HCT116 (cell line): Measurements from ENCODE around the gene ZNF785. TPM values are rescaled to one million over a fixed set of nuclear protein-coding genes. Genes with fewer than 3 reads are reported as not detected.

Source experiments
- ATAC-seq: fragments of 200-7000 bp; cut with Tn5 transposase; 2 replicates; pipeline ENCODE4 v1.9.1; 2020; ENCODE audit warnings: mild to moderate bottlenecking, moderate library complexity
- BruUV-seq: library from RNA; stranded (reverse); fragments of 400-500 nt; replicated peaks from 2 replicates; lab custom pipeline; 2021; lab: Mats Ljungman, UMichigan
- CTCF ChIA-PET: fragments of 300-600 bp; sonication (Branson Sonifier 250); formaldehyde crosslinking; loops from one replicate; lab custom pipeline; 2021; ENCODE audit warnings: antibody characterized with exemption; lab: Charles Lee
- POLR2A ChIA-PET: fragments of 300-600, 350-600 bp; sonication (Branson Sonifier 250); formaldehyde crosslinking; loops from one replicate; lab custom pipeline; 2021; ENCODE audit warnings: antibody characterized with exemption; lab: Charles Lee
- RAD21 ChIA-PET, 2 experiments: fragments of 300-600 bp; sonication (Branson Sonifier 250); formaldehyde crosslinking; loops; one replicate each; lab custom pipeline; 2023; ENCODE audit warnings: low total read pairs in 2 of 2; ENCODE audit not compliant: uncharacterized antibody in 2 of 2, unreplicated experiment in 2 of 2, low non-redundant PET in 1 of 2; lab: Charles Lee
- DNase-seq: peaks from one replicate; pipeline ENCODE4 v3.0.0-alpha.2; 2010; ENCODE audit warnings: low read depth, low spot score
- H2AFZ ChIP-seq: fragments of 200-600 bp; shearing (Covaris generic), sonication (generic); 2 replicates; pipeline ENCODE4 v1.6.1; 2017; ENCODE audit warnings: low read depth, mixed run types, mixed read lengths, antibody characterized with exemption, low read length; ENCODE audit not compliant: poor library complexity, severe bottlenecking
- H3K27ac ChIP-seq: 2 replicates; pipeline ENCODE4 v1.5.1; 2012; ENCODE audit warnings: low read depth, low read length
- H3K27me3 ChIP-seq: fragments of 200-600 bp; sonication (generic); 2 replicates; pipeline ENCODE4 v1.6.1; 2016; ENCODE audit warnings: mixed run types, low read length, mixed read lengths; ENCODE audit not compliant: insufficient read depth
- H3K36me3 ChIP-seq, 2 experiments: fragments of 200-500 bp in 1 of 2; fragments of 200-600 bp in 1 of 2; sonication (Bioruptor generic) in 1 of 2; sonication (generic) in 1 of 2; 2 replicates each; pipeline versions ENCODE4 v1.5.1 to v1.6.1; 2014 to 2016; ENCODE audit warnings: low read length in 2 of 2, inconsistent platforms in 1 of 2, mixed read lengths in 1 of 2, mixed run types in 1 of 2; ENCODE audit not compliant: insufficient read depth in 2 of 2, control insufficient read depth in 1 of 2
- H3K4me1 ChIP-seq, 2 experiments: fragments of 200-600 bp in 1 of 2; sonication (generic) in 1 of 2; 2 replicates each; pipeline versions ENCODE4 v1.5.1 to v1.6.1; 2012 to 2017; ENCODE audit warnings: low read length in 2 of 2, inconsistent platforms in 1 of 2, mild to moderate bottlenecking in 1 of 2, mixed read lengths in 1 of 2, mixed run types in 1 of 2, moderate library complexity in 1 of 2; ENCODE audit not compliant: insufficient read depth in 2 of 2, control insufficient read depth in 1 of 2
- H3K4me2 ChIP-seq: fragments of 200-600 bp; sonication (generic); 2 replicates; pipeline ENCODE4 v1.6.1; 2017; ENCODE audit warnings: mixed run types, low read length, mixed read lengths
- H3K4me3 ChIP-seq, 2 experiments: fragments of 200-600 bp in 1 of 2; sonication (generic) in 1 of 2; replicated peaks in 1 of 2; 2 replicates each; pipeline ENCODE4 v1.5.1; 2011 to 2016; ENCODE audit warnings: low read length in 2 of 2, control low read depth in 1 of 2, low read depth in 1 of 2, mild to moderate bottlenecking in 1 of 2, mixed read lengths in 1 of 2, mixed run types in 1 of 2
- H3K79me2 ChIP-seq: fragments of 200-600 bp; sonication (generic); 2 replicates; pipeline ENCODE4 v1.6.1; 2017; ENCODE audit warnings: mild to moderate bottlenecking, mixed run types, low read length, moderate library complexity, mixed read lengths; ENCODE audit not compliant: insufficient read depth
- H3K9ac ChIP-seq: fragments of 200-600 bp; sonication (generic); 2 replicates; pipeline ENCODE4 v1.6.1; 2016; ENCODE audit warnings: low read length, mixed read lengths
- H3K9me2 ChIP-seq: fragments of 200-600 bp; sonication (generic), shearing (Covaris generic); 2 replicates; pipeline ENCODE4 v1.6.1; 2017; ENCODE audit warnings: mixed run types, mild to moderate bottlenecking, moderate library complexity; ENCODE audit not compliant: insufficient read depth
- H3K9me3 ChIP-seq, 2 experiments: fragments of 200-500 bp in 1 of 2; fragments of 200-600 bp in 1 of 2; sonication (Bioruptor generic) in 1 of 2; sonication (generic) in 1 of 2; 2 replicates each; pipeline ENCODE4 v1.6.1; 2014 to 2017; ENCODE audit warnings: low read length in 2 of 2, mixed read lengths in 2 of 2, inconsistent platforms in 1 of 2, low read depth in 1 of 2, mild to moderate bottlenecking in 1 of 2, mixed run types in 1 of 2, moderate library complexity in 1 of 2; ENCODE audit not compliant: control insufficient read depth in 1 of 2, insufficient read depth in 1 of 2
- H4K20me1 ChIP-seq: fragments of 200-600 bp; sonication (generic), shearing (Covaris generic); 2 replicates; pipeline ENCODE4 v1.6.1; 2017; ENCODE audit warnings: mixed run types, mild to moderate bottlenecking, moderate library complexity; ENCODE audit not compliant: insufficient read depth
- ATF3 ChIP-seq: IDR thresholded peaks from 2 replicates; pipeline ENCODE4 v1.6.1; 2012
- EGR1 ChIP-seq: IDR thresholded peaks from 2 replicates; pipeline ENCODE4 v1.6.1; 2012; ENCODE audit warnings: low read depth
- ELF1 ChIP-seq: IDR thresholded peaks from 2 replicates; pipeline ENCODE4 v1.6.1; 2012; ENCODE audit warnings: low read depth, borderline replicate concordance
- EZH2 ChIP-seq: fragments of 200-600 bp; sonication (generic); IDR thresholded peaks from 2 replicates; pipeline ENCODE4 v1.6.1; 2017; ENCODE audit warnings: antibody characterized with exemption, mixed run types
- FOSL1 ChIP-seq: IDR thresholded peaks from 2 replicates; pipeline ENCODE4 v1.6.1; 2012; ENCODE audit warnings: low read depth
- JUND ChIP-seq: IDR thresholded peaks from 2 replicates; pipeline ENCODE4 v1.6.1; 2012
- MAX ChIP-seq: IDR thresholded peaks from 2 replicates; pipeline ENCODE4 v1.6.1; 2012
- POLR2AphosphoS5 ChIP-seq: IDR thresholded peaks from 2 replicates; pipeline ENCODE4 v1.6.1; 2011; ENCODE audit warnings: mild to moderate bottlenecking, low read depth, low read length, moderate library complexity
- SIN3A ChIP-seq: IDR thresholded peaks from 2 replicates; pipeline ENCODE4 v1.6.1; 2012; ENCODE audit warnings: low read depth
- SP1 ChIP-seq: IDR thresholded peaks from 2 replicates; pipeline ENCODE4 v1.6.1; 2012; ENCODE audit warnings: low read depth
- SRF ChIP-seq: IDR thresholded peaks from 2 replicates; pipeline ENCODE4 v1.6.1; 2012; ENCODE audit warnings: low read depth
- TCF7L2 ChIP-seq: IDR thresholded peaks from 2 replicates; pipeline ENCODE4 v1.7.0; 2011; ENCODE audit warnings: borderline replicate concordance, inconsistent platforms; ENCODE audit not compliant: insufficient read depth, insufficient read length; ENCODE audit errors: extremely low read depth
- YY1 ChIP-seq: IDR thresholded peaks from 2 replicates; pipeline ENCODE4 v1.6.1; 2011; ENCODE audit warnings: low read length, low read depth, moderate library complexity, mild to moderate bottlenecking; ENCODE audit not compliant: insufficient replicate concordance; ENCODE audit errors: extremely low read depth
- ZBTB33 ChIP-seq: IDR thresholded peaks from 2 replicates; pipeline ENCODE4 v1.6.1; 2011; ENCODE audit warnings: mild to moderate bottlenecking, low read length, moderate library complexity; ENCODE audit not compliant: insufficient replicate concordance; ENCODE audit errors: extremely low read depth
- ZFX ChIP-seq: fragments of 450-650 bp; IDR thresholded peaks from 2 replicates; pipeline ENCODE4 v1.6.1; 2017
- intact Hi-C: fragments of 100-400 bp; cut with micrococcal nuclease; formaldehyde crosslinking; loops from 2 replicates; pipeline ENCODE4 v1.10.0; 2022
- total RNA-seq: library from RNA; stranded (reverse); gene quantifications from one replicate; pipeline ENCODE4 v1.2.1, GENCODE V29; 2021; ENCODE audit not compliant: unreplicated experiment

The ZNF785 gene
- total RNA-seq, 1 experiment from 2014 or later = 0.15 TPM

GRCh38 chr16:30534368-30535105 lies 51.0 kb downstream of the ZNF785 start, which contains the start of gene ZNF747:
ZNF747 (minus strand) TSS chr16:30534858; CDS start chr16:30534679, 179 bp downstream.
- H2AFZ ChIP-seq = peak within 1 kb of the TSS; percentile 33
- H3K4me1 ChIP-seq = peaks cover 6 to 39% of the 10 kb centered on the region in 2 experiments; a peak in 3 of 4 replicates
- RAD21 ChIA-PET = interaction anchor here (1.2 to 2.1 kb wide), 3 partner anchors 23 to 104 kb away, joined by 3 to 18 read pairs (median 4); partner anchors contain the start of genes DCTPP1 (in 1 of the 2) and ZNF764 (in 1 of the 2)
- no peaks in the 10 kb centered on the region; the same call in 1 of the 2 replicates for H3K79me2 ChIP-seq
- intact Hi-C loops = no loop called here
- H3K27me3 ChIP-seq = no peaks in the 10 kb centered on the region
- peak within 1 kb of the TSS; percentile 82 for H3K27ac ChIP-seq
- H3K9me3 ChIP-seq = no peaks in the 10 kb centered on the region
- H3K36me3 ChIP-seq = no peaks in the 10 kb centered on the region
- BruUV-seq = TSS peak; percentile 77
- no peaks in the 10 kb centered on the region for H3K9me2 ChIP-seq
- POLR2A ChIA-PET = interaction anchor here (1.1 to 2.7 kb wide), 5 partner anchors 12 to 104 kb away, joined by 3 to 20 read pairs (median 5); partner anchors contain the start of genes DCTPP1 and ZNF764
- TF ChIP-seq SRF = no peak
- TF ChIP-seq POLR2AphosphoS5 = peak; percentile 86
- TF ChIP-seq ZFX = peak; percentile 96
- TF ChIP-seq TCF7L2 = peak; percentile 93
- no peak for TF ChIP-seq ATF3
- TF ChIP-seq JUND = no peak
- peak; percentile 20 for TF ChIP-seq ZBTB33
- TF ChIP-seq MAX = peak; percentile 88
- TF ChIP-seq EGR1 = peak; percentile 93
- peak; percentile 38; the same call in 1 of the 2 replicates for TF ChIP-seq SP1
- TF ChIP-seq SIN3A = peak; percentile 72; the same call in 1 of the 2 replicates
- TF ChIP-seq ELF1 = peak; percentile 88; the same call in 1 of the 2 replicates
- TF ChIP-seq FOSL1 = no peak
- peak; percentile 100 for TF ChIP-seq YY1
- no peak for TF ChIP-seq EZH2
- no peaks in the 10 kb centered on the region for H4K20me1 ChIP-seq
- peak; percentile 87 for ATAC-seq
- peak within 1 kb of the TSS; percentile 60 to 79 for H3K4me3 ChIP-seq
- CTCF ChIA-PET = interaction anchor here (0.7 to 2.1 kb wide), 9 partner anchors 9 to 422 kb away, joined by 3 to 11 read pairs (median 4); partner anchors contain the start of genes DCTPP1 and ZNF764
- H3K9ac ChIP-seq = peak within 1 kb of the TSS; percentile 78
- H3K4me2 ChIP-seq = peak within 1 kb of the TSS; percentile 85
- peak; percentile 70 for DNase-seq
